GM21723 (cell line): ENCODE measurements around the gene AACS.
"Not testable (repeated sequence)": the region's sequence is repeated elsewhere in the genome, so short reads cannot be mapped to it uniquely, and the experiment has no call there.

Experiments
- ATAC-seq: cut with Tn5 transposase; IDR thresholded peaks from one replicate; pipeline ENCODE4 v1.9.1; 2021; ENCODE audit warnings: mild to moderate bottlenecking, moderate library complexity; ENCODE audit not compliant: unreplicated experiment

AACS gene

DNA sequence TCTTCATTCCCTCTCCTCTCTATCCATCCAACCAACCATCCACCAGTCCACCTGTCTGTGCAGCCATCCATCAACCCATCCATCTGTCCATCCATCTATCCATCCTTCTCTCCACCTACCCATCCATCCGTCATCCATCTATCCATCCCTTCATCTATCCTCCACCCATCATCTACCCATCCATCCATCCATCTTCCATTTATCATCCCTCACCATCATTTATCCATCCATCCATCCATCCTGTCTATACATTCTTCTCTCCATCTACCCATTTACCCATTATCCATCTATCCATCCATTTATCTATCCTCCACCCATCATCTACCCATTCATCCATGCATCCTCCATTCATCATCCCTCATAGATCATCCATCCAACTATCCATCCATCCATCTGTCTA is 24.4 kb downstream of the AACS start:
- ATAC-seq: no peak

DNA sequence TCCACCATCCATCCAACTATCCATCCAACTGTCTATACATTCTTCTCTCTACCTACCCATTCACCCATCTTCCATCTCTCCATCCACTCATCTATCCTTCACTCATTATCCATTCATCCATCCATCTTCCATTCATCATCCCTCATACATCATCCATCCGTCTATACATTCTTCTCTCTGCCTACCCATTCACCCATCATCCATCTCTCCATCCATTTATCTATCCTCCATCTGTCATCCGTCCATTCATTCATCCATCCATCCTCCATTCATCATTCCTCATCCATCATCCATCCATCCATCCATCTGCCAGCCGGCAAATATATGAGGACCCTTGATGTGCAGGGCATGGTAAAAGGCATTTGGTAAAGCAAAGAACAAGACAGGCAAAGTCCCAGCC is 25.2 kb downstream of the AACS start:
- no peak for ATAC-seq

DNA sequence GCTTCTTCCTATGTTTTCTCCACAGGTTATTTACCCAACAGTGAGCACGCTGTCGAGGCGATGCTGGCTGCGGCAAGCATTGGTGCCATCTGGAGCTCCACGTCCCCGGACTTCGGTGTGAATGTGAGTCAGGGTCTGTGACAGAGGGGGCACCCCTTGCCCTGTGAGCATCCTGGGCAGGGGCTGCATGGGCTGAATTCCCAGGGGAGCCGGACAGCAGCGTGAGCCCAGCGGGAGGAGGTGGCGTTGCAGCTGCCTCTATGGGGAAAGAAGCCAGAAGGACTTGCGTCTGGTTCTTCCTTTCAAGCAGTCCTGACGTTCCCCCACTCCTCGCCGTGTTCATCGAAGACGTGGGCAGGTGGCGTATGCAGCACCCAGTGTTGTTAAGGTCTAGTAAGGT is 26.2 kb downstream of the AACS start:
- no peak for ATAC-seq

DNA sequence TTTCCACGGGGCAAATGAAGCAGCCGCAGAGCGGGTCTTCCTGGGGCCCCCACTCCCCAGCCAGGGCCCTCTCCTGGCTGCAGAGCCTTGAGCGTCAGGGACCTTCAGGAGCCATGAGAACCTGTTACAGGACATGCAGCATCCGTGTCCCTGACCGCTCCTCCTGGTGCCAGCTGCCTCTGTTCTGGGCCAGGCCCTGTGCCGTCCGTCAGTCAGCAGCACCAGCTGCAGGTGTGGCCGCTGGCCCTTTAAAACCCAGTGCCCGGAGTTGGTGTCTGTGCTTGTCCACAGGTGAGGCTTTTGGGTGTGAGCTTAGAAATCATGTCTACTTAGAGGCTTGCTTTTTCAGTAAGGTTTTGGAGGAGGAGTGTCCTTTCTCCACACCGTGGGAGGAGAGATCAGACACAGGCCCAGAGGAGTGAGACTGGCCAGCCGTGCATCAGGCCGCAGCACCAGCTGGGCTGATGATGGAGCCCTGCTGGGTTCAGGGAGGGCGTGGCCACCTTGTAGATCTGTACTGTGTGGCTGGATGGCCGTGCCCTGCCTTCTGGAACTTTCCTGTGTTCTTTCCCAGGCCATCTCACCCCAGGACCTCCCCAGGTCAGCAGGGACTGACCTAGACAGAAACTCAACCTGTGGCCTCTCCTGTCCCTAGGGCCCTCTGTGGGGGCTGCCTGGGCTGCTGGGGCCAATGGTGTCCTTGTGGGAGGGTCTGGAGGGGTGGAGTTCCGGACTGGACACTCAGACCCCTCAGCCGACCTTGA is 27.1 kb downstream of the AACS start:
- no peak for ATAC-seq

DNA sequence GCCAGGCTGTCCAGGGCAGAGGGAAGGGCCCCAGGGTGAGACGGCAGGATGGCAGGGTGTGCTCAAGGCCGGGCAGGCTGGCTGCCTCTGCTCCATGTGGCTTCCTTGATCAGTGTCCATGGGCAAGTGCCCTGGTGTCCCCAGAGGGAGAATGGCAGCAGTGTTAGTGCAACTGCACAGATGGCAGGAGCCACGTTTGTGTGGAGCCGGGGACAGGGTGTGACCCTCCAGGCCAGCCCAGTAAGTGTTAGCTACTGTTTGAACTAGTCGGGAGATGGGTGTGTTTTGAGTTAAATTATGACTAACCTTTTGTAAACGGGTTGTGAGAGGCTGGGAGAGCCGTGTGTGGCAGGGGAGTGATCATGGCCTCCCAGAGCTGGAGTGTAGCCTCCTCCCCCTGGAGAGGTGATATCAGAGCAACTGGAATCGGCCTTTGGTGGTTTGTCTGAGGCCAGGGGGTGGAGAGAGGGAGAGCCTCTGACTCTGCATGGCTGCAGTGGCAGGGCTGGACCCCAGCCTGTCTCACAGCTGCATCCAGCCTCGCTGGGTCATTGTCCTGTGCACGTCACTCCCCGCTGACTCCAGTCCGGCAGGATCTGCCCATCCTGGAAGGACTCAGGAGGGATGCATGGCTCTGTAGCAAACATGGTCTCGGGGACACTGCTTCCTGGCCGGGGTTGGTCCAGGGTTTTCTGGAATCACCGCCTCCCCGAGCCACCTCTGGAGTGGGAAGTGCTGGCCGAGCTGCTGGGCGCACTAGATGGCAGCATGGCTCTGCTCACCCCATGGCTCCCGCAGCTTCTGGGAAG is 27.8 kb downstream of the AACS start:
- no peak for ATAC-seq

DNA sequence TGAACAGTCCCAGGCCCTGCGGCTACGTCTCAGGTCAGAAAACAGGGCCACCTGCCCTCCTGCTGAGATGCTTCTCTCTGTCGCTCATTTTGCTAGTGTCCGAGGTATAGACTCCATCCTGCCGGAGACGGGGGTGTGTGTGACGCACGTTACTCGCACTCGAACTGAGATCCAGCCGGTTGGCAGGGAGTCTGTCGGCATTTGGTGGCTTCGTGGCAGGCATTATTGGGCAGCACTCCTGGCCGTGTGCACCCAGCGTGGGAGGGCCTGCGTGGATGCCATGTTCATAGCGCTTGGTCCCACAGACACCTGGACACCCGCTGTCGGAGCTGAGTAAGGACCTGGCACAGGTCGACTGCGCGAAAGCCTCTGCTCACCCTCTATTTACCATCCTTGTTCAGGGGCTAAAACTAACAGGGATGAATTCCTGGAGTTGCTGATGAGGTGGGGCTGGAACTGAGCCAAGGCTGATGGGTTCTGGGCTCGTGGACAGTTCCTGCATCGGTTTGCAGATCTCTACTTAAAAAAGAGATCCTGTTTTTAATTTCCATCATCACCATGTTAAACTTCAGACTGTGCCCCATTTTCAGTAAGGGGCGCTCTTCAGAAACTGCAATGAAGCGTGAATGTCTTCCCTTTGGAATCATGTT is 28.6 kb downstream of the AACS start:
- no peak for ATAC-seq

DNA sequence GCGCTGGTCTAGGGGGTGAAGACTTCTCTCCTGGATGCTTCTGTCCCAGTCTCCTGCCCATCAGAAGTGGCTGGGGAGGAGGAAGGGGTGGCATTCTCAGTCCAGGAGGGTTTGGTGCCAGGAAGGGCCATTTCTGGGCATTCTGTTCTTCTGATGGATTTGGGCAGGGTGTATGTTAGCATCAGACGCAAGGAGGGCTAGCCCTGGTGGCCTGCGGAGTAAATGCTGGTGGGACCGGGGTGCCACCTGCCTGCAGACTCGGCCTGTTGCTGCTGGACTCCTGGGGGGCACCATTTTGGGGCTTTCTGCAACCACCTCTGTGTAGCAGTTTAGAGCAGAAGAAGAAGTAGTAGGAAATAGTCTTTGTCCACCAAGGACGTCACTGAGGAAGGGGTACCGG is 31.7 kb downstream of the AACS start:
- ATAC-seq: no peak

DNA sequence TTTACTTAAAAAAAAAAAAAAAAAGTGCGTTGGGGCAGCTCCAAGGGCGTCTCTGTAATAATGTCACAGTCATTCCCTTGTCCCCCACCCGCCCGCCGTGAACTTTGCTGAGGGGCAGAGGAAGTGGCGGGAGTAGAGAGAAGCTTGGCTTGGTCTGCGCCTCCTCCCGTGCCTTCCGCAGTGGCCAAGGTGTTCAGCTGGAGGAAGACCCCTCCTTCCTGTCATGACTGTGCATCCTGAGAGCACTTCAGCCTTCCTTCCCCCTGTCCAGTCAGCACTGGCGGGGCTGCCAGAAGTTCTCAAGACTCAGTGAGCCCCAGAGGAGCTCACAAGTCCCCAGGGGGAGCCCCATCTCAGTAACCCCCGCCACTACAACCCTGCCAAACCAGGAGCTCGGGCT is 32.2 kb downstream of the AACS start:
- ATAC-seq: no peak

DNA sequence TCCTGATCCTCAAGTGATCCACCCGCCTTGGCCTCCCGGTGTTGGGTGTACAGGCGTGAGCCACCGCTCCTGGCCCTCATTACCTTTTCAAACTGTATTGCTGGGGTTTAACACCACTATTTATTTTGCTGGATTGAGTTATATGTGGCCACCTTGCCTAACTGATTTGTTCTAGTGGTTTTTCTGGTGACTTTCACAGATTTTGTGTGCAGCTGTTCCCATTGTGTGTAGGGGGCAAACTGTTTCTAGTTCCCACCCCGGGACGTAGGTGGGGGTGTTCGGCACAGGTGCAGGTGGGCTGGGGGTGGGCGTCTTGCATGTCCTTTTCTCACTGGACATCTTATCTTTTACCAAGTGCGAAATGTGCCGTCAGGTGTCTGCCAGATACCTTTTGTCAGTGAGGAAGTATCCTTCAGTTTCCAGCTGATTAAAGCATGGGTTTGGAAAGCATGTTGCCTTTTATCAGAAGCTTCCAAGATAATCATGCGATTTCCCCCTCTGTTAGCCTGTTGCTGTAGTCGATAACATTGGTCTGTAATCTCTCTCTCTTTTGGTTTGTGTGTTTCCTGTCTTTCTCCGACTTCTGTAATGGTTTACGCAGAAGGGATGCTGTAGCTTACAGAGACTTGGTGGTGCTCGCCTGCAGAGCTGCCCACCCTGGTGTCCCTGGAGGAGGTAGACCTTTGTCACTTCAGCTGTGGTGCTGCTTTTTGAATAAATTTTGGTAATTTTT is 33.6 kb downstream of the AACS start:
- ATAC-seq: no peak

DNA sequence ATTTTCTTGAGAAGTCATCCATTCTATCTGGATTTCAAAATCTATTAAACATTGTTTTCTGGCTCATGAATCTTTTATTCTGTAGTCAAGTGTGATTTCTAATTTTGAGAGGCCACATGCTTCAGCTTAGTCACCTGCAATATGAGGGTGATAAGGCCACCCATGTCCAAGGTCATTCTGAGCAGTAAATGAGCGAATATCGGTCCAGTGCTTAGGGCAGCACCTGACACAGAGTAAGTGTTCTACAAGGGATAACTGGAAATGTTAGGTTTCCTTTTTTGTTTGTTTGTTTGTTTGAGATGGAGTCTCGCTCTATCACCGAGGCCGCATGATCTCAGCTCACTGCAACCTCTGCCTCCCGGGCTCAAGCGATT is 34.2 kb downstream of the AACS start:
- ATAC-seq: no peak

DNA sequence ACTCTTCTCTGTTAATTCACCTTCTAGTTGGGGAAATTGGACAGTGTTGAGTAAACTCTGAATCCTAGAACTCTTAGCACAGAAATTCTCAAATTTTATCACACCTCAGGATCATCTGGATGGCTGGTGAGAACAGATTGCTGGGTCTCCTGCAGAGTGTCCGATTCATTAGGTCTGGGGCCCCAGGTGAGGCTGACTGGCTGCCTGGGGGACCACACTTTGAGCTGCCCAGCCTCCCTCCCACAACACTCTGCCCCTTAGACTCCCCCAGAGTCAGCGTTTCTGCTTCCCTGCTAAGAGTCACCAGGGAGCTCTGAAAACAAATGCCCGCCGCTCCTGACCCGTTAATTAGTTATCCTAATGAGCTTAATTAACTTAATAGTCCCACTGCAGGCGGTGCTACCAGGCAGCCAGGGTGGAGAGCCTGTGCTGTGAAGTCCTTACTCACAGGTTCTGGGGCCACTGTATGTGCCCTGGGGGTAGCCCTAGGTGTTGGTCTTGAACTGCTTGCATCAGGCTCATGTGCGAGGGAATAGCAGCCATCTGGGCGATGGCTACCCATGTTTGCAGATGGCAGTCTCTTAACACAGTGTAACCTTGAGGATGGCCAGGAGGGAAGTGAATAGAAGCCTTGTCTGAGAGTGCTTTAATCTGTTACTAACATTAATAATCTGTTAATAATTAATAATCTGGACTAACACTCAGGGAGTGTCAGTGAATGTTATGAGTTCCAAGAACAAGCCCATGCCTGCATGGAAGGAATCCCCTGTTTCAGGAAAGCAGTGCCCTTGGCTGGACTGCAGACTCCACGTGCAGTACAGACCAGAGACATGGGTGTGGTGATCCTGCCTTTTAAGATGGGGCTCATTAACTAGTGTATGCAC is 35.6 kb downstream of the AACS start:
- no peak for ATAC-seq

DNA sequence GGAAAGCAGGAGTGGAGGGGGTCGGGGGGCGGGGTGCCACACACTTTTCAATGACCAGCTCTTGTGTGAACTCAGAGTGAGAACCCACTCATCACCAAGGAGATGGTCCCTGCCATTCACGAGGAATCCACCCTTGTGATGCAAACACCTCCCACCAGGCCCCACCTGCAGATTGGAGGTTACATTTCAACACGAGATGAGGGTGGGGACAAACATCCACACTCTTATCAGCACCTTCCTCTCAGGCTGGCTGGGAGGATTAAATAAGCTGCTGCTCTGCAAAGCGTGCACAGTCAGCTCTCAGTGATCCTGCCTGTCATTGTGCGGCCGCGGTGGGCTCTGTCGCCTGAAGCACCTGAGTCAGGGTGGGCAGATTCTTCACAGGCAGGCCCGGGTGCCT is 39.7 kb downstream of the AACS start:
- no peak for ATAC-seq

DNA sequence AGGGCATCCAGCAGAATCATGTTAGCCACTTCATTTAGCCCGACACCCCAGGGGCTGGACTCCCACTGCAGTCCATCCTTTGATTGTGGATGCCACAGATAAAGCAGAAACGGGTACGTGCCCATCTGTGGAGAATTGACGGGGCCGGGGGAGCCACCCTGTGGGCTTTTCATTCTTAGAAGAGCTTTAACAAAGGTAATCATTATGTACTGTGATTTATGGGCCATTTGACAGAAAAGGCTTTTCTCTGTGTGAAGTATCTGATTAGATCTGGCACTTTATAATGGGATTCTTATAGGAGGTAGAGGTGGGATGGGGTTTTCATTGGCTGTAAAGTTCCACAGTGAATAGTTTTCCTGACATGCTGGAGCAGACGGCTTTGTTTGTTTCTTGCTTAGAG is 40.4 kb downstream of the AACS start:
- ATAC-seq: no peak

DNA sequence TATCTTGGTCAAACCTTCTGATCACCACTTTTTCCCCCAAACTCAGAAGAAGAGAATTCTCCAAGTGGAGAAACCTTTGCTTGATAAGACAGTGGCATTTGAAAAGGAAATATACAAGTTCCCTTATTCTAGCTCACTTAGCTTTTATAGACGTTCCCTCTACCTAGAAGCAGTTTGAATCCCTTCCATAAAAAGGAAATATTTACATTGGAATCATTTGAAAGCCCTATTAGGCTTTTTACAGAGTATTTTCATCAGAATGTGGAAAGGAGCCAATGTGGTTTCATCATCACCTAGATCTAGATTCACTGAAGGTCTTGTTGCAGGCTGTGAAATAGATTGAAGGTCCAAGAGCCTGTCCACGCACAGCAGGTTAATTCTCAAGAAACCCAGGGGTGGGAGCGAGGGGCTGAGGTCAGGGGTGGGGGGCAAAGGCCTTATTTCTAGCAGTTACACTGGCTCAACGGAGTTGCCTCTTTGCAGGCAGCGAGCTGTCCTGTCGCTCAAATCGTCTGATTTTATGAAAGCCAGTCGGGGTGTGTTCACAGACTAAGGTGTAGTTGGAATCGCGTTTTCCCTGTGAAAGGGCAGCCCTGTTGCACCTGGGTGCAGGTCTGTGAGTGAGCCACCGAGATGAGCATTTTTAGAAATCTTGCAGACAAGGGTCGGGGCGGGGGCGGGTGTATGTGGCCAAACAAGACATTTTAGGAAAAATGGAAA is 45.6 kb downstream of the AACS start:
- no peak for ATAC-seq

DNA sequence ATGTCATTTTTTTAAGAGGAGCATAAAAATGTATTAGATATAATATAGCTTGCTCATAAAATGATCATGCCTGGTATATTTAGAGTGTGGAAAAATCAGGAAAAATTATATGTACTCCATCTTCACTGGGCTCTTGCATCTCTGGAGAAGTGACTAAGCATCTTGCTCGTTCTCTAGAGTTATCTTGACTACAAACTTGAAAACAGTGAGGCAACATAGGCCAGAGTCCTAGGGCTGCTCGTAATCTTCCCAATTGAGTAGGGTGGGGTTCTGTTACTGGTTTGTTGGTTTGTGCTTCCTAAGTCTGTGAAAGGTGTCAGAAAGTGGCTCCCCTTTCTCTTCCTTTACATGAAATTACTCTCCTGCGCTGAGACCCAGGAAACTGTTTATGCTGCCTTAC is 46.2 kb downstream of the AACS start:
- ATAC-seq: no peak

DNA sequence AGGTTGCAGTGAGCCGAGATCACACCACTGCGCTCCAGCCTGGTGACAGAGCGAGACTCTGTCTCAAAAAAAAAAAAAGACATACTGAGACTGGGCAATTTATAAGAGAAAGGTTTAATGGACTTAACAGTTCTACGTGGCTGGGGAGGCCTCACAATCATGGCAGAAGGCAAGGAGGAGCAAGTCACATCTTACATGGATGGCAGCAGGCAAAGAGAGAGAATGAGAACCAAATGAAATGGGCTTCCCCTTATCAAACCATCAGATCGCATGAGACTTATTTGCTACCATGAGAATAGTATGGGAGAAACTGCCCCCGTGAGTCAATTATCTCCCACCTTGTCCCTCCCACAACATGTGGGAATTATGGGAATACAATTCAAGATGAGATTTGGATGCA is 47.4 kb downstream of the AACS start:
- not testable (repeated sequence) for ATAC-seq

DNA sequence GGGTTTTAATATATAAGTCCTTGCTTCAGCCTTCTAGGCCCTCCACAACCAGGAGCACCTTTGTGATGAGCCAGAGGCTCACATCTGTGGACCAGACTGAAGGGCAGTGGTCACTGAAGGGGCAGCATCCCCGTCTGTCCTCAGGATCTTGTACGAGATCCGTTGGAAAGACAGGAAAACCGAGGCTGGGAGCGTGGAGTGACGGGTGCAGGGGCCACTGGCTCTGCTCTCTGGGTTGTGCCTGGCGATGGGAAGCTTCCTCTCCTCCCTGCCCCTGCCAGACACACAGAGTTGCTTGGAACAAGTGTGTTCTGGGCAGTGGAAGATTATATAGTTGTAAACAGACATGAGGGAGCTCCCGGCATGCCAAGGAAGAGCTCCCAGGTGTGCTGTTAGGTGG is 48.0 kb downstream of the AACS start:
- ATAC-seq: no peak

DNA sequence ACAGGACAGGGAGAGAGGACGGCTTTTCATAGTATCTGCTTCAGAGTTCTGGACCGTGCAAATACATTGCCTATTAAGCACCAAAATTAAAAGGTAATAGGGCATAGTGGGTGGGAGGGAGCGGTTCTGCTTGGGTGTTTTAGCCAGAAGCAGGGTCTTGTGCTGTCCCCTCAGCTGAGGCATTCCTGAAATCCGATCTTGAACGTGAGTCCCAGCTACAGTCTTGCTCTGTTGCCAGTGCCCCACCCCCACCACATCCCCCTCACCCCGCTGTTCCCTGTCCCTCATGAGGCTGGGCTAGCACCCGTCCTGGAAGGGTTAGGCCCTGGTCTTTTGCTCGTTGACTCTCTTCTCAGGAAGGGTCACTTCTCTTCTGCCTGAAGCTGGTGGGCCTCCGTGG is 48.6 kb downstream of the AACS start:
- ATAC-seq: no peak

DNA sequence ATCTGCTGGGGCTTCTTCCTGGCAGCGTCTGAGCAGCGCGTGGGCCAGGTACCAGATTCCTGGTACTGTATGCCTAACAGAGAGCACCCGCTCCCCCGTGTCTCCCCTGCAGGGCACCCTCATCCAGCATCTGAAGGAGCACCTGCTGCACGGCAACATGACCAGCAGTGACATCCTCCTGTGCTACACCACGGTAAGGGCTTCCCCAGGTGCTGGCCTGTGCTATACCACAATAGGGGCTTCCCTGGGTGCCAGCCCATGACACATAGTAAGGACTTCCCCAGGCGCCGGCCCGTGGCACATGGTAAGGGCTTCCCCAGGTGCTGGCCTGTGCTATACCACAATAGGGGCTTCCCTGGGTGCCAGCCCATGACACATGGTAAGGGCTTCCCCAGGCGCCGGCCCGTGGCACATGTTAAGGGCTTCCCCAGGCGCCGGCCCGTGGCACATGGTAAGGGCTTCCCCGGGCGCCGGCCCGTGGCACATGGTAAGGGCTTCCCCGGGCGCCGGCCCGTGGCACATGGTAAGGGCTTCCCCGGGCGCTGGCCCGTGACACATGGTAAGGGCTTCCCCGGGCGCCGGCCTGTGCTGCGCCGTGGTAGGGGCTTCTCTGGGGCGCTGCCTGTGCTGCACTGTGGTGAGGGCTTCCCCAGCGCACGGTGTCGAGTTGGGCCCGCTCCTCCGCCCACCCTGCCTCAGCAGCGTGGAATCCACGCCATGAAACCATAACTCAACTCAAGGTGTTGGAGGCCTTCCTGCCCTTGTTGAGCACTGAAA is 49.3 kb downstream of the AACS start:
- no peak for ATAC-seq
